ENCODE results near the gene ATMIN.

GRCh38 chr16:80991792-80992430 lies 43.7 kb upstream of the ATMIN start:
- no peak for TF ChIP-seq CTCF (IDR thresholded peaks at IDR 0.05 in 2 of 3, conservative IDR thresholded peaks at IDR 0.05 in 1 of 3; ENCODE audit: borderline replicate concordance in 1 of 3, insufficient read depth in 1 of 3, low read depth in 2 of 3, low read length in 2 of 3)
- no peak for TF ChIP-seq ZFX (IDR thresholded peaks at IDR 0.05)
- no peak for TF ChIP-seq REST (IDR thresholded peaks at IDR 0.05; ENCODE audit: low read depth)
- TF ChIP-seq EZH2phosphoT487 (IDR thresholded peaks at IDR 0.05; ENCODE audit: borderline replicate concordance), result no peak
- TF ChIP-seq EZH2 (IDR thresholded peaks at IDR 0.05), result no peak
- TF ChIP-seq SP1 (IDR thresholded peaks at IDR 0.05; ENCODE audit: low read depth), result no peak
- TF ChIP-seq RAD21 (IDR thresholded peaks at IDR 0.05; ENCODE audit: low read depth), result no peak
- TF ChIP-seq ATF3 (IDR thresholded peaks at IDR 0.05), result no peak
- no peak for TF ChIP-seq POLR2A (IDR thresholded peaks at IDR 0.05; ENCODE audit: borderline replicate concordance, extremely low read depth, insufficient read depth, insufficient read length)
- TF ChIP-seq, protein P1, sequence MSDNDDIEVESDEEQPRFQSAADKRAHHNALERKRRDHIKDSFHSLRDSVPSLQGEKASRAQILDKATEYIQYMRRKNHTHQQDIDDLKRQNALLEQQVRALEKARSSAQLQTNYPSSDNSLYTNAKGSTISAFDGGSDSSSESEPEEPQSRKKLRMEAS (IDR thresholded peaks at IDR 0.05), result no peak

All from HCT116 (cell line).